Upper lobe of right lung (tissue), 1 donor: Measurements from ENCODE around the gene GTF2IRD1. TPM values are rescaled to one million over a fixed set of nuclear protein-coding genes. Genes with fewer than 3 reads are reported as not detected.

ENCODE experiments used
- ATAC-seq: fragments of 200-7000 bp; cut with Tn5 transposase; one replicate; pipeline ENCODE4 v1.9.1; 2020; ENCODE audit warnings: mild to moderate bottlenecking, moderate library complexity
- DNase-seq: peaks from one replicate; pipeline ENCODE4 v3.0.0-alpha.2; 2020
- H3K27ac ChIP-seq: fragments of 200-600 bp; one replicate; pipeline ENCODE4 v1.8.0; 2022
- H3K27me3 ChIP-seq: fragments of 200-600 bp; one replicate; pipeline ENCODE4 v1.8.0; 2022; ENCODE audit warnings: mild to moderate bottlenecking
- H3K36me3 ChIP-seq: fragments of 200-600 bp; one replicate; pipeline ENCODE4 v1.8.0; 2022
- H3K4me1 ChIP-seq: fragments of 200-600 bp; one replicate; pipeline ENCODE4 v1.8.0; 2022
- H3K4me3 ChIP-seq: fragments of 200-600 bp; one replicate; pipeline ENCODE4 v1.8.0; 2022; ENCODE audit warnings: mild to moderate bottlenecking
- H3K9me3 ChIP-seq: fragments of 200-600 bp; one replicate; pipeline ENCODE4 v1.8.0; 2022
- intact Hi-C: fragments of 100-400 bp; cut with DNase I; formaldehyde crosslinking; loops from one replicate; pipeline ENCODE4 v1.11.0; 2022
- total RNA-seq: library from RNA; stranded (reverse); fragmentation: NEBNext Ultra II Directional; extraction: Animal tissue kit (Norgen Biotek cat#: 25700); gene quantifications from one replicate; pipeline ENCODE4 v1.2.1, GENCODE V29; 2021
- TF ChIP-seq, protein P1 (sequence below): fragments of 200-600 bp; IDR thresholded peaks from one replicate; pipeline ENCODE4 v1.8.0; 2022; ENCODE audit warnings: antibody characterized with exemption
- donor health status: DM: no; HTN: yes; CAD: no; lungs with severe emphysema.

Gene GTF2IRD1
- total RNA-seq, 1 donor from 2014 or later: 30.5 TPM

GRCh38 chr7:74474271-74474865, 20.7 kb downstream of the GTF2IRD1 start:
- intact Hi-C loops: no loop called here
- H3K27ac ChIP-seq: no peak overlapping the region
- peaks cover 30% of the 10 kb centered on the region for H3K4me1 ChIP-seq
- H3K4me3 ChIP-seq: no peak overlapping the region
- TF ChIP-seq, protein P1, sequence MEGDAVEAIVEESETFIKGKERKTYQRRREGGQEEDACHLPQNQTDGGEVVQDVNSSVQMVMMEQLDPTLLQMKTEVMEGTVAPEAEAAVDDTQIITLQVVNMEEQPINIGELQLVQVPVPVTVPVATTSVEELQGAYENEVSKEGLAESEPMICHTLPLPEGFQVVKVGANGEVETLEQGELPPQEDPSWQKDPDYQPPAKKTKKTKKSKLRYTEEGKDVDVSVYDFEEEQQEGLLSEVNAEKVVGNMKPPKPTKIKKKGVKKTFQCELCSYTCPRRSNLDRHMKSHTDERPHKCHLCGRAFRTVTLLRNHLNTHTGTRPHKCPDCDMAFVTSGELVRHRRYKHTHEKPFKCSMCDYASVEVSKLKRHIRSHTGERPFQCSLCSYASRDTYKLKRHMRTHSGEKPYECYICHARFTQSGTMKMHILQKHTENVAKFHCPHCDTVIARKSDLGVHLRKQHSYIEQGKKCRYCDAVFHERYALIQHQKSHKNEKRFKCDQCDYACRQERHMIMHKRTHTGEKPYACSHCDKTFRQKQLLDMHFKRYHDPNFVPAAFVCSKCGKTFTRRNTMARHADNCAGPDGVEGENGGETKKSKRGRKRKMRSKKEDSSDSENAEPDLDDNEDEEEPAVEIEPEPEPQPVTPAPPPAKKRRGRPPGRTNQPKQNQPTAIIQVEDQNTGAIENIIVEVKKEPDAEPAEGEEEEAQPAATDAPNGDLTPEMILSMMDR: no peak
- no peaks in the 10 kb centered on the region for H3K27me3 ChIP-seq
- ATAC-seq (no peak), DNase-seq (no peak)
- no peaks in the 10 kb centered on the region for H3K36me3 ChIP-seq
- H3K9me3 ChIP-seq: no peaks in the 10 kb centered on the region

GRCh38 chr7:74475243-74475986, 21.7 kb downstream of the GTF2IRD1 start:
- Histone ChIP-seq H3K27me3 (no peaks in the 10 kb centered on the region), H3K4me1 (peaks cover 40% of the 10 kb centered on the region), H3K36me3 (no peaks in the 10 kb centered on the region), H3K4me3 (no peak overlapping the region), H3K9me3 (no peaks in the 10 kb centered on the region), H3K27ac (peak overlapping the region; percentile 6)
- peak; percentile 78 for DNase-seq
- intact Hi-C loops: no loop called here
- TF ChIP-seq, protein P1: no peak
- ATAC-seq: peak; percentile 28

DNA sequence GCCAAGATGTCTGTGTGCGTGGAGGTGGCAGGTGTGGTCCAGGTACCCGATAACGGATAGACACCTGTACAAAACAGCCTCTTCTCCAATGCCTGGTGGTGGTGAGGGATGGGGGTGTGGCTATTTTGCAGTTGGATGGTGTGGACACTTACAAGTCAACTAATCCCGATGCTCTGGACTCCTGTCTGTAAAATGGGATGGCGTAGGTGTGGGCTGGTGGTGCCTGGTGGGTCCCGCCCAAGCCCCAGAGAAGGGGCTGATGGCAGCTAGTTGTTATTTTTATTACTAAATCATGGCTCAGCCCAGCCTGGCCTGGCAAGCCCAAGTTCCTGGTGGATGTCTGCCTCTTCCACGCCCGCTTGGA, 22.3 kb downstream of the GTF2IRD1 start:
- H3K27me3 ChIP-seq: no peaks in the 10 kb centered on the region
- H3K27ac ChIP-seq: no peak overlapping the region
- H3K4me3 ChIP-seq: no peak overlapping the region
- TF ChIP-seq, protein P1: no peak
- ATAC-seq (no peak), DNase-seq (no peak)
- H3K36me3 ChIP-seq: no peaks in the 10 kb centered on the region
- intact Hi-C loops: no loop called here
- H3K9me3 ChIP-seq: no peaks in the 10 kb centered on the region
- H3K4me1 ChIP-seq: peaks cover 44% of the 10 kb centered on the region

DNA sequence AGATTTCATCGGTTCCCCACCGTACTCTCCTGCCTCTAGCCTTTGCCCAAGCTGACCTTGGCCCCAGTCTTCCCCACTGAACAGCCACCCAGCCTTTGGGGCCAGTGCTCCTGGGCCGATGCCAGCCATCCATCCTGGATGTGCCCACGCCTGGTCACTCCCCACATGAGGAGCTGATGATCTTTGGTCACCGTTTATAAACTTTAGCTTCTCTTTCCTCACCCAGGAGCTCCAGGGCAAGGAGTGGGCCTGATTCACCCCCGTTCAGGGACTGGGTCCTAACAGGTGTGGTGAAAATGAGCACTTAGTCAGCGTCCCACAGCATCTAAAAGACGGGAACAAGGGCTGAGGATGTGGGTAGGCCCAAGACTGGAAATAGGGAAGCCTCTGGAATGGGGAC, 22.9 kb downstream of the GTF2IRD1 start:
- peak overlapping the region; percentile 28 for H3K27ac ChIP-seq
- TF ChIP-seq, protein P1: no peak
- ATAC-seq (no peak), DNase-seq (peak; percentile 71)
- intact Hi-C loops: no loop called here
- H3K27me3 ChIP-seq: no peaks in the 10 kb centered on the region
- no peak overlapping the region for H3K4me3 ChIP-seq
- H3K36me3 ChIP-seq: no peaks in the 10 kb centered on the region
- H3K4me1 ChIP-seq: peaks cover 49% of the 10 kb centered on the region
- H3K9me3 ChIP-seq: no peaks in the 10 kb centered on the region

- H3K4me3 ChIP-seq: no peak overlapping the region
- intact Hi-C loops: no loop called here
- H3K27me3 ChIP-seq: no peaks in the 10 kb centered on the region
- H3K4me1 ChIP-seq: peaks cover 64% of the 10 kb centered on the region
- H3K36me3 ChIP-seq: no peaks in the 10 kb centered on the region
- TF ChIP-seq, protein P1: no peak
- peak overlapping the region; percentile 97 for H3K27ac ChIP-seq
- DNase-seq (no peak), ATAC-seq (no peak)
- H3K9me3 ChIP-seq: no peaks in the 10 kb centered on the region
These were observed 25.0 kb downstream of the GTF2IRD1 start for GRCh38 chr7:74478671-74479065.
